NCI-H345 (cell line): ENCODE results near the gene EFEMP1.

Source experiments
- DNase-seq: peaks from one replicate; lab custom pipeline; 2025; lab: John Stamatoyannopoulos, UW

EFEMP1 gene

GRCh38 chr2:55923091-55923981 is at the start of gene EFEMP1:
EFEMP1 (minus strand) TSS chr2:55923782; CDS start chr2:55922440, 1,342 bp downstream.
- DNase-seq: peak; percentile 25

- DNase-seq: no peak
Measured at GRCh38 chr2:55970500-55970899, 46.9 kb upstream of the EFEMP1 start.

GRCh38 chr2:55968941-55969340 is 45.4 kb upstream of the EFEMP1 start:
- DNase-seq: no peak

- DNase-seq: no peak
Measured at GRCh38 chr2:55966401-55967118, 43.0 kb upstream of the EFEMP1 start.

DNA sequence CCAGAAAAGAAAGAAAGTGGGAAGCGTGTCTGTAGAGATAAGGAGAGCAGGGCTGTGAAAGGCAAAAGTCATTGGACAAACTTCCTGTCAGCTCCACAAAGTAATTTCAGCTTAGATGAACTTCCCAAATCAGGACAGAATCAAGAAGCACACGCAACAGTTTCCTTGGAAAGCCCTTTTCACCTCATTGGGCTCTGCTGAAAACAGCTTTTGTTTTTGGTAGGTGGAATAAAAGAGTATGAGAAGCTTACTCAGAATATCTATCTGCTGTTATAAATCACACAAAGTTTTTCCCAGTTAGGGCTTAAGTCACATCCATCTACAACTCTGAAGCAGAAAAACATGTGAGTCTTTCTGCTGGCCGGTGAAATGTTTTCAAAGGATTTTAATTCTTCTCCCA is 42.4 kb upstream of the EFEMP1 start:
- DNase-seq: no peak

- DNase-seq: no peak
Measured at GRCh38 chr2:55965276-55965675, 41.7 kb upstream of the EFEMP1 start.

DNA sequence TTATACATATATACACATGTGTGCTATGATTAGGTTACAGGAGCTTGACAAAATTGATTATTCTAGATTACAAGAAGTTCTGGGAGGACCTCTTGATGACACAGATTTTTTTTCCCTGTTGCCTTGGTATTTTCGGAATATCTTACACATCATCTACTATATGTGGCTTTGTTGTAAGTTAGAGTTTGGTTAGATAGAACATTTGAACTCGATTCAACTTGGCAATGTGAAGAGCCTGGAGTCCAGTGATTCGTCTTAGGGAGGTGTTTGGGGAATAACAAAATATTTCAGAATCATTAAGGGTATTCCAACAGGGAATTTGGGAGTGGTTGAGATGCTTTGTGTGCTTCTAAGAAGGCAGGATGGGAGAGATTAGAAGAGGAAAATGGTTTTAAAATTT is 39.3 kb upstream of the EFEMP1 start:
- DNase-seq: no peak

- peak; percentile 55 for DNase-seq
Measured at GRCh38 chr2:55961318-55961911, 37.8 kb upstream of the EFEMP1 start.

GRCh38 chr2:55958756-55959155 is 35.2 kb upstream of the EFEMP1 start:
- no peak for DNase-seq

GRCh38 chr2:55957142-55957541 is 33.6 kb upstream of the EFEMP1 start:
- DNase-seq: no peak

DNA sequence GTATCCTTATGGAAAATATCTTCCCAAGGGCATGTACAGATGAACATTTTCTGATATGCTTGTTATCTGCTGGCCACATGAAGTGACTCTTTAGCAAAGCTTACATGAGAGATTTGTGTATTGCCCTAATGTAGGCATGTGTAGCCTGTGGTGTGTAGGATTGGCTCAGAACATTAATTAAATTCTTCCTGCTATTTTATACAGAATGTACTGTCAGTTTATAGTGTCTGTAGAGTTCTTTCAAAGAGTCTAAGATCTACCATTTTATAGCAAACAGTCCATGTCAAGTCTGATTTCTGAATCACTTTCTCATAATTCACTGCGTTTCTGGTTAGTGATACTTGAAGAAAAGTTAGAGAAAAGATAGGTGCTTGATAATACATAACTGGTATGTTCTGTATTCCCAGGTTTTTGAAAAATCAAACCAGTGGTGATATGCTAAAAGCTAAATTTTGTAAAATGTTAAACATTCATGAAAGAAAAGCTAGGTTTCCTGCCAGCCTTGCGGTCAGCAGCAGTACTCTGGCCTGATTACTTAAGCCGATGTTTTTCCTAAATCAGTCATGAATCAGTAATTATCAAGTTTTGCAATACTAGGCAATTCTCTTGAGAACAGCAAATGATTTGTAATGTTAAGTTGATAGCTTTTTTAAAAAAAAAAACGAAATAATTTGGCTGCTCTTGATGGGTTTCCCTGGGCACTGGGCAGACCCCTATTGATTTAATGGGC is 30.9 kb upstream of the EFEMP1 start:
- DNase-seq: no peak

DNA sequence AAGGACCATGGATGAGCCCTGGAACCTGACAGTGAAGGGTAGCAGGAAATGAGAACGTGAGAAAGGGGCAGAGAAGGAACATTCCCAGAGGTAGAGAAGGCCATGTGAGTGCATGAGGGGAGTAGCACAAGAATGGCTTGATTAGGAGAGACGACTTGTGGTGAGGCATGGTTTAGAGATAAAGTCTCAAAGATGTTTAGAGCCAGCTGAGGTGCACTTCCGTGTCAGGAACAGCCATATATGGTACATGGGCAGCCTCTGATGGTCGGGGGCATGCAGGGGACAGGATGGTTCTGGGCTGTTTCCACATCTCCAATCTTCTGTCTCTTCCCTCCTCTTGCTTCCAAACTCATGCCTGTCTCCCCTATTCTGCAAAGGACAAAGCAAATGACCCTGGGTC is 28.8 kb upstream of the EFEMP1 start:
- DNase-seq: no peak

DNA sequence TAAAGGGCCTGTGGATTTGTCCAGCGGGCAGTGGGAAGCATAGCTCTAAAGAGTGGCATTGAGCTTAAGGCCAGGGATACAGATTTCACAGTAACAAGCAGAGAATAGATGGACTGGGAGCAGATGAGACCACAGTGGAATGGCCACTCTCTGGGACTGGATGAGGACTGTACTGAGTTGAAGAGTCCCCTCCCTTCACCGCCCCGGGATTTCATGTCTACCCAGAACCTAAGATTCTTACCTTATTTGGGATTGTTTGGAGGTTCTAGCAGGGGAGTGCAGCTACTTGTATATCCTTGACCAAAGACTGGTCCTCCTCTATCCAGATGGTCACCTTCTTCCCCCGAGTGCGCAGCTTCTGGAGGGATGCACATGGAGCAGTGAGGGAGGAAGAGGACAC is 28.0 kb upstream of the EFEMP1 start:
- no peak for DNase-seq

DNA sequence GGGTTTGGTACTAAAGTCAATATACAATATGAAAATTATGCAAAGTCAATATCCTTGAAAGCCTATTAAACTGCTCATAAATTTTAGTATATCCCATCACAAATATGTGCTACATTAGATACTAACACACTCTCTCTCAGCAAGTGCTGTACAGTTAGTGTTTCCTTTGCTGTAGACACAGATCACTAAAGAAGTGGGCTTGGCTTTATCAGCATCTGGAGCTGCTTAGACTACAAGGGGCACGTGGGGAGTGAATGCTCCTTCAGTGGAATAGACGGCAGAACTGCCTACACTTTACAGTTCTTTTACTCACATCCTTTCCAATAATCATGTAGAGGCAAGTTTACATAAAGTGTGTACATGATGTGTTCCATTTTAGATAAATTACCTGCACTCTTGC is 26.0 kb upstream of the EFEMP1 start:
- no peak for DNase-seq

- peak; percentile 21 for DNase-seq
Measured at GRCh38 chr2:55949211-55949610, 25.6 kb upstream of the EFEMP1 start.

DNA sequence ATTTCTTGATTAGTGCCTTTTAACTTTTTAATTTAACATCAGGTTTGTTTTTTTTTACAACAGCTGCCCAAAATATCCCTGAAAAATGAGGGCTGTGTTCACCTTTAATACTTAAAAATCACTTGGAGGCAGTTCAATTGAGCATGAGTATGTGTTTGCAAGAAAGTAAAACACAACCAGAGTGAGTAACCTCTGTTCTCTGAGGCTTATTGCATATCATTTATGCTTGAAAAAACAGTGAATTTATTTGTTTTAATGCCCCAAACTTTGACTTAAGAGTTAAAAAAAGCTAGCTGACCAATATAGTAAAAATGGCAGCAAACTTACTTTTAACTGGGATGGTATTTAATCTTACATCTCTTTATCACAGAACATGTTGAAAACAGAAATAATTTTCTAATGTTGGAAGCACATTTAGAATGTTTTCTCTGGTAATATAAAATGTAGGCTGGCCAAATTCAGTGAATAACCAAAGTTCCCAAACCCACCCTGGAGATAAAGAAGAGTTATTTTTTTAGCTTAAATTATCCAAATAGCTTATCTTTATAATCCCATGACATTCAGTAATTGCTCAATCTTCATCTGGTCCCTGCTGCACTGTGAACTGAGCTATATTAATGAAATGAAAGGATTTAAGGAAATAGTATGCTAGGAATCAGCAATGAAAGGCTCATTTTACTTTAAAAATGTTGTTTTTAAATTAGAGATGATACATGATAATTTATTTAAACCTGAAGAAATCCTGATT is 24.8 kb upstream of the EFEMP1 start:
- no peak for DNase-seq

DNA sequence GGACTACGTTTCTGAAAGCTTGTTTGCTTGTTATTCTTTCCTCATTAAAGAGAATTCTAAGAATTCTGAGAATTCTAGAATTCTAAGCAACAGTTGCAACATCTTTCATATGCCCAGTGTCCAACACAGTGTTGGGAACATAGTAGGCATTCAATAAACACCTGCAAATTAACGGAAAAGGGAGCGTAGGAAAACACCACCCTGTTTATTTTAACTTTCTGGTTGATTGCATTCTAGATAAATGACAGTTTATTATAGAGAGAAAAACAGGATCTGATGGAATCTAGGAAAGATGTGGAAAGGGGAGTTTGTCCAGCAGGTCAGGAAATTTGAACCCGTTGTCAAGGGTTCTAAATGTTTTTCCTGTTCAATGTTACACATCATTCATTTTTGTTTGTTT is 24.2 kb upstream of the EFEMP1 start:
- DNase-seq: no peak

DNA sequence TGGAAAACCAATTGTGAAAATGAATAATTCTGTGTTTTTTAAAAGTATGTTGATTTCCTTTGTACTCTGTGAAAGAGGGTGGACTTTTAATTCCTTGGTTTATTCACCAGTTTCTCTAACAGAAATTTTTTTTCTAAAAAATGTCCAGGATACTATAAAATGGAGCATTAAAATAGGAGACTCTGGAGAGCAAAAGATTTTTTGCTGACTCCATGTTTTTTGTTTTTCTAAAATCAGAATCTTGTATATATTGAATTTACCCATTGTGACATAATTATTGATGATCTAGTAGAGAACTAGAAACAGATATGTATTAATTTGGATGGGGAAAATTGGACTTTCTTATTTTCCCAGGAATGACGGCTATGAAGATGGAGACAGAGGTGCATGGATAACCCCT is 23.2 kb upstream of the EFEMP1 start:
- no peak for DNase-seq

DNA sequence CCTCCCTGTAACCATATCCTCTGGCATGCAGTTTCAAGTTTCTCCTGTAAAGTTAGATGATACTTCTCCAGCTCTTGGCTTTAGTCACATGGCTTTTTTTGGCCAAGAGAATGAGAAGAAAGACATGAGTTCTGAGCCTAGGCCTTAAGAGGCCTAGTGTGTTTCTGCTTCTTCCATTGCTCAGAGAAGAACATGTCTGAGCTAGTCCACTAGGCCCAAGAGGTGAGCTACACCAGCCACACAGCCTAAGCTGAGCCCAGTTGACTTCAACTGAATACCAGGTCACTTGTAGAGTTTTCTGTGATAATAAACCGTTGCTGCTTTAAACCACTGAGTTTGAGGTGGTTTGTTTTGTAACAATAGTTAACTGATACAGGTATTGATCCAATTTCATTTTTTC is 19.9 kb upstream of the EFEMP1 start:
- DNase-seq: no peak

- no peak for DNase-seq
Measured at GRCh38 chr2:55936351-55936750, 12.8 kb upstream of the EFEMP1 start.

DNA sequence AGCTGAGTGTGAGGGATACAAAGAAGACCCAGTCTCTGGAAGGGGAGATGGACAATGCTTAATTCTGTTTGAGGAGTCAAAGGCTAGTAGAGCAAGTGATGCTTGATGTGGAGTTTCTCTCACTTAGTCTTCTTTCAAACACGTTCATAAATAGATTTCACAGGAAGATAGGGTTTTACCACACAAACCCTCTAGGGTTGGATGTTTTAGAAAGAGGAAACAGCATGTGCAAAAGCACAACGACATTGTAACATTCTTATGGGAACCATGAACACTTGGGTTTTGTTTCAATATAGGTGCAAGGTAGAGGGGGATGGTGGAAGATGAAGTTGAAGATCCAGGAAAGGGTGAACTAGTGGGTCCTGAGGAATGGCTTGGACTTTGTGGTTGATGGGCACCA is 10.8 kb upstream of the EFEMP1 start:
- DNase-seq: no peak

DNA sequence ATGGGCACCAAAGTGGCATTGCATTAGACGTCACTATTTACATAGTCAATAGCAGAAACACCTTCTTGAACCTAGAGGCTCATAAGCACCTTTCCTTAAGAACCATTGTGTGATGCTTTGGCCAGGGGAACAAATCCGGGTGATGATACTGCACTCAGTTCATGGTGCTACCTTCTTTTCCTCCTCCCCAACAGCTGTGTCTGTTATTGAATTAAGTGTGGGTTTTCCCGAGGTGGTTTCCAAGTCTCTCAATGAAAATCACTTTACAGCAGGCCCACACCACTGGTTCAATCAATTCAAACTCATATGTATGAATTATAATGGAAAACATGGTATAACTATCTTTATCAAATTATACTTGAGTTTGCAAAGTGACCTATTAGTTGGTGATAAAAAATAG is 9.3 kb upstream of the EFEMP1 start:
- DNase-seq: no peak
